ENCODE data around the gene DIDO1.

Gene DIDO1

GRCh38 chr20:62926229-62927127 lies at the start of gene DIDO1:
Gene DIDO1 (minus strand): TSS chr20:62926505.
- no peak for DNase-seq

- DNase-seq = no peak
These were observed 49.0 kb upstream of the DIDO1 start for GRCh38 chr20:62975251-62975760.

GRCh38 chr20:62972845-62973745 lies 46.8 kb upstream of the DIDO1 start:
- no peak for DNase-seq

GRCh38 chr20:62971950-62972844 lies 45.9 kb upstream of the DIDO1 start:
- peak; percentile 59 for DNase-seq

- DNase-seq = no peak
These were observed 45.1 kb upstream of the DIDO1 start for GRCh38 chr20:62971211-62971949.

GRCh38 chr20:62970307-62971210 lies 44.3 kb upstream of the DIDO1 start:
- DNase-seq = no peak

- DNase-seq = no peak
These were observed 43.6 kb upstream of the DIDO1 start for GRCh38 chr20:62969939-62970306.

- DNase-seq = no peak
These were observed 43.0 kb upstream of the DIDO1 start for GRCh38 chr20:62969179-62969760.

- DNase-seq = no peak
These were observed 42.3 kb upstream of the DIDO1 start for GRCh38 chr20:62968378-62969178.

- no peak for DNase-seq
These were observed 41.5 kb upstream of the DIDO1 start for GRCh38 chr20:62967628-62968351.

- DNase-seq = no peak
These were observed 40.8 kb upstream of the DIDO1 start for GRCh38 chr20:62967149-62967501.

GRCh38 chr20:62966212-62967148 lies 40.2 kb upstream of the DIDO1 start:
- no peak for DNase-seq

GRCh38 chr20:62965363-62965771 lies 39.1 kb upstream of the DIDO1 start:
- no peak for DNase-seq

GRCh38 chr20:62964700-62965099 lies 38.4 kb upstream of the DIDO1 start:
- no peak for DNase-seq

GRCh38 chr20:62963614-62964397 lies 37.5 kb upstream of the DIDO1 start:
- DNase-seq = no peak

GRCh38 chr20:62962891-62963613 lies 36.7 kb upstream of the DIDO1 start:
- DNase-seq = no peak
